Ishikawa (cell line): ENCODE measurements around the gene SNX3.

ENCODE experiments used
- CEBPB ChIP-seq: IDR thresholded peaks from 2 replicates; pipeline ENCODE4 v1.6.1; 2012
- CREB1 ChIP-seq: IDR thresholded peaks from 2 replicates; pipeline ENCODE4 v1.6.1; 2012; ENCODE audit warnings: low read depth
- EGR1 ChIP-seq: IDR thresholded peaks from 2 replicates; pipeline ENCODE4 v1.6.1; 2012
- EP300 ChIP-seq: IDR thresholded peaks from 2 replicates; pipeline ENCODE4 v1.6.1; 2012; ENCODE audit warnings: borderline replicate concordance
- FOXM1 ChIP-seq: IDR thresholded peaks from 2 replicates; pipeline ENCODE4 v1.6.1; 2012; ENCODE audit warnings: low read depth, borderline replicate concordance
- MAX ChIP-seq: IDR thresholded peaks from 2 replicates; pipeline ENCODE4 v1.6.1; 2012
- NFIC ChIP-seq: IDR thresholded peaks from 2 replicates; pipeline ENCODE4 v1.6.1; 2012
- RAD21 ChIP-seq: IDR thresholded peaks from 2 replicates; pipeline ENCODE4 v1.6.1; 2012; ENCODE audit warnings: low read depth
- TAF1 ChIP-seq: IDR thresholded peaks from 2 replicates; pipeline ENCODE4 v1.6.1; 2012; ENCODE audit warnings: low read depth, mild to moderate bottlenecking
- TCF12 ChIP-seq: IDR thresholded peaks from 2 replicates; pipeline ENCODE4 v1.6.1; 2012; ENCODE audit warnings: low read depth
- TEAD4 ChIP-seq: IDR thresholded peaks from 2 replicates; pipeline ENCODE4 v1.6.1; 2012
- USF1 ChIP-seq: IDR thresholded peaks from 2 replicates; pipeline ENCODE4 v1.6.1; 2012
- YY1 ChIP-seq: IDR thresholded peaks from 2 replicates; pipeline ENCODE4 v1.6.1; 2012; ENCODE audit warnings: low read depth
- ZBTB7A ChIP-seq: IDR thresholded peaks from 2 replicates; pipeline ENCODE4 v1.6.1; 2012; ENCODE audit warnings: low read depth
- TF ChIP-seq, protein P1 (sequence below): IDR thresholded peaks from 2 replicates; pipeline ENCODE4 v1.6.1; 2012; ENCODE audit warnings: low read depth, mild to moderate bottlenecking

The SNX3 gene

DNA sequence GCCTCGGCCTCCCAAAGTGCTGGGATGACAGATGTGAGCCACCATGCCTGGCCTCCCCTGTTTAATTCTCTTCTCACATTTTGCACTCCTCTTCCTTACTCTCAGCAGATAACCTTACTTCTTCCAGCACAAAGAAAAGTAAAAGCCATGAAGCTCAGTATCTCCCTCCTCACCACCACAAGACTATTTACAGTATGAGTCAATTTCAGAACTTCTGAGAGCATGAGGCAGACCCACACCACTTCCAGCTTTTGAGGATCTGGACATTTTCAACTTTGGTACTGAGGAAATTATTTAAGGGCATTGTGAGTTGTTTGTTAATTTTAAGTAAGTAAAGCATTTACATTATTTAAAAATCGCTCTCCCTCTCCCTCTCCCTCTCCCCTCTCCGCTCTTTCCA is 8.0 kb upstream of the SNX3 start:
- TF ChIP-seq RAD21: no peak
- no peak for TF ChIP-seq YY1
- no peak for TF ChIP-seq EGR1
- no peak for TF ChIP-seq TAF1
- no peak for TF ChIP-seq MAX
- no peak for TF ChIP-seq NFIC
- no peak for TF ChIP-seq USF1
- no peak for TF ChIP-seq TCF12
- no peak for TF ChIP-seq FOXM1
- TF ChIP-seq CEBPB: no peak
- no peak for TF ChIP-seq TEAD4
- TF ChIP-seq, protein P1, sequence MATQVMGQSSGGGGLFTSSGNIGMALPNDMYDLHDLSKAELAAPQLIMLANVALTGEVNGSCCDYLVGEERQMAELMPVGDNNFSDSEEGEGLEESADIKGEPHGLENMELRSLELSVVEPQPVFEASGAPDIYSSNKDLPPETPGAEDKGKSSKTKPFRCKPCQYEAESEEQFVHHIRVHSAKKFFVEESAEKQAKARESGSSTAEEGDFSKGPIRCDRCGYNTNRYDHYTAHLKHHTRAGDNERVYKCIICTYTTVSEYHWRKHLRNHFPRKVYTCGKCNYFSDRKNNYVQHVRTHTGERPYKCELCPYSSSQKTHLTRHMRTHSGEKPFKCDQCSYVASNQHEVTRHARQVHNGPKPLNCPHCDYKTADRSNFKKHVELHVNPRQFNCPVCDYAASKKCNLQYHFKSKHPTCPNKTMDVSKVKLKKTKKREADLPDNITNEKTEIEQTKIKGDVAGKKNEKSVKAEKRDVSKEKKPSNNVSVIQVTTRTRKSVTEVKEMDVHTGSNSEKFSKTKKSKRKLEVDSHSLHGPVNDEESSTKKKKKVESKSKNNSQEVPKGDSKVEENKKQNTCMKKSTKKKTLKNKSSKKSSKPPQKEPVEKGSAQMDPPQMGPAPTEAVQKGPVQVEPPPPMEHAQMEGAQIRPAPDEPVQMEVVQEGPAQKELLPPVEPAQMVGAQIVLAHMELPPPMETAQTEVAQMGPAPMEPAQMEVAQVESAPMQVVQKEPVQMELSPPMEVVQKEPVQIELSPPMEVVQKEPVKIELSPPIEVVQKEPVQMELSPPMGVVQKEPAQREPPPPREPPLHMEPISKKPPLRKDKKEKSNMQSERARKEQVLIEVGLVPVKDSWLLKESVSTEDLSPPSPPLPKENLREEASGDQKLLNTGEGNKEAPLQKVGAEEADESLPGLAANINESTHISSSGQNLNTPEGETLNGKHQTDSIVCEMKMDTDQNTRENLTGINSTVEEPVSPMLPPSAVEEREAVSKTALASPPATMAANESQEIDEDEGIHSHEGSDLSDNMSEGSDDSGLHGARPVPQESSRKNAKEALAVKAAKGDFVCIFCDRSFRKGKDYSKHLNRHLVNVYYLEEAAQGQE: no peak

DNA sequence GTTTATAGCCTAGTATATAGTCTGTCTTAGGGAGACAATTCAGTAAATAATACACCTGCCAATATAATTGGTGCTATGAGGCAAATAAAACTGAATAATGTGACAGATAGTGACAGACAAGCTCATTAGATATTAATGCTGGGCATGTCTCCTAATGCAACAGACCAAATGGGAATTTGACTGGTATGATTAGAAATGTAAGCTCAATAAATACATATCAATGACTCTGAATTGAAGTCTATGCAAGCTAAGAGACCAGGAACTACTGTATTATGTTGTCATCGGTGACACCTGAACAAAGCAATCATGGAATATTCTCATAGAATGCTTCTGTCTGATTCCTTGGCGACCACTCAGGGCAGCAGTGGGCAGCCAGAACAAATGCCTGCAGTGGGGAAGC is 2.5 kb upstream of the SNX3 start:
- TF ChIP-seq TAF1: no peak
- no peak for TF ChIP-seq CREB1
- TF ChIP-seq MAX: no peak
- TF ChIP-seq USF1: no peak
- TF ChIP-seq TEAD4: no peak
- TF ChIP-seq NFIC: no peak
- TF ChIP-seq RAD21: no peak
- TF ChIP-seq YY1: no peak
- TF ChIP-seq TCF12: no peak
- no peak for TF ChIP-seq EGR1
- TF ChIP-seq FOXM1: no peak
- TF ChIP-seq CEBPB: no peak
- TF ChIP-seq, protein P1: no peak
- no peak for TF ChIP-seq EP300
- TF ChIP-seq ZBTB7A: no peak

DNA sequence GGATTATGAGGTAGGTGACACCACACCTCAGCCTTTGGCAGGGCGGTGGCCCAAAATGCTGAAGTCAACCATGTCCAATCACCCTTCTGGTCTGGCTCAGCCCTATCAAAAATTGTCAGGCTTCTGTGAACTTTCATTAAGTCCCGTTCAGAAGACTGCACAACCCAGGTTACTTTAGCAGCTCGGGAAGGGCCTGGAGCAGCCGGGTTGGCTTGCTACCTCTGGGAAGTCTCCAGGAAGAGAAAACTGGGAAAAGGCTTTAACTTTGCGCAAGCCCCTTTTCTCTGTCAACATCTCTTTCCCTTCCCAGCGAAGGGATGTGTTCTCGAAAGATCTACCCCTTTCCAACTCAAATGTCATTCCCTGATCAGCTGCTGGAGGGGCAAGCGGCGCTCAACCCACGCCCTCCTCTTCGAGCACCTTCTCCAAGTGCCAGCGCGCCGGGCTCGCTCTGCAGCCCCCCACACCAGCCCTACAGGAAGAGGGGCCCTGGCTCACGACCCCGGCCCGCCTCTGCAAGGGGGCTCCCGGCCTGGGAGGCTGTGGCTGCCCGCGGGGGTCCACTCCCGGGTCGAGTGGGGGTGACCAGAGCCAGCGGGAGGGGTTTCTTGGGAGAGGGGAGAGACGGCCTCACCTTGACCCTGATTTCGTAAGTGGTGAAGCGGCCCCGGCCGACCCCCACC is 573 bp downstream of the SNX3 start:
- no peak for TF ChIP-seq YY1
- TF ChIP-seq ZBTB7A: 0 out of 2 replicates have a peak, but pooled peaks have one; percentile 64
- TF ChIP-seq TAF1: no peak
- TF ChIP-seq EP300: no peak
- TF ChIP-seq CEBPB: 0 out of 2 replicates have a peak, but pooled peaks have one; percentile 30
- TF ChIP-seq USF1: no peak

DNA sequence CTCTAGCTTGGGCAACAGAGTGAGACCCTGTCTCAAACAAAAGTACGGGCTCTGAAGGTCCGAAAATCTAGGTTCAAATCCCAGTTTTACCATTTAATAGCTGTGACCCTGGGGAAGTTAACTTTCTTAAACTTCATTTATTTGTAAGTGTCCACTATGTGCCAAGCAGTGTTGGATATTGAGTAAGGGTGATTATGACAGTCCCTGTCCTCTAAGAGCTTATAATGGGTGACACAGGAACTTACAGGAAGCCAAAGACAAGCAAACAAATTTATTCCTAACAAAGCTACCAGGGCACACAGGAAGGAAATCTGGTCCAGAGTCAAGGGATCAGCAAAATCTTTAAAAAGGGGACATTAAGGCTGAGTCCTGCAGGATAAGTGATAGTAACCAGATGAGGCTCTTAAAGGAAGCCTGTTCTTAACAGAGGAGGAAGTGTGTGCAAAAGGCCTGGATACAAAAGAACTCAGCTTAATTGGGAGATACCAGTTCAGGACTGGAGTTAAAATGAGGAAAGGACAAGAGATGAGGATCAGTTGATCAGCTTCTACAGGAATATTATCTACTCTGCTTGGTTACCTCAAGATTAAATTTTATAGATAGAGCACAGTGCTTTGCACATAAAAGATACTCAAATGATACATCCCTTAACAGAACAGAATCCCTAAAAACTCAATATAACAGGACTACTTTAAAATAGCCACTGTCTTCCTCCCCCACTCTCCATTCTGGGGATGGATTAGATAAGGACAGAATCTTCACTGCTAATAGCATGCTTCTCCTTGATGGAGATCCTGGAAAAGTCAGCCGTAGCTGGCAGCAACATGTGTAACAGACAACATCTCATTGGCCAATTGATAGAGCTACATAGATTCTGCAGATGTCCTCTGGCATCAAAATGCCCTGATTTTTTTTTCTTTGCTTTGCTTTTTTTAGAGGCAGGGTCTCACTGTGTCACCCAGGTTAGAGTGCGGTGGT is 6.1 kb downstream of the SNX3 start:
- TF ChIP-seq YY1: no peak
- TF ChIP-seq FOXM1: no peak
- TF ChIP-seq, protein P1: no peak
- TF ChIP-seq TEAD4: no peak
- no peak for TF ChIP-seq CREB1
